NCI-H2107 treated with DMSO at 0.1 percent for 48 hours (cell line): Measurements from ENCODE around the gene DSG1.
"Not testable (repeated sequence)": the region's sequence is repeated elsewhere in the genome, so short reads cannot be mapped to it uniquely, and the experiment has no call there.

Experiments
- DNase-seq: peaks from one replicate; lab custom pipeline; 2025; ENCODE audit not compliant: unreplicated experiment; lab: John Stamatoyannopoulos, UW

Gene DSG1

DNA sequence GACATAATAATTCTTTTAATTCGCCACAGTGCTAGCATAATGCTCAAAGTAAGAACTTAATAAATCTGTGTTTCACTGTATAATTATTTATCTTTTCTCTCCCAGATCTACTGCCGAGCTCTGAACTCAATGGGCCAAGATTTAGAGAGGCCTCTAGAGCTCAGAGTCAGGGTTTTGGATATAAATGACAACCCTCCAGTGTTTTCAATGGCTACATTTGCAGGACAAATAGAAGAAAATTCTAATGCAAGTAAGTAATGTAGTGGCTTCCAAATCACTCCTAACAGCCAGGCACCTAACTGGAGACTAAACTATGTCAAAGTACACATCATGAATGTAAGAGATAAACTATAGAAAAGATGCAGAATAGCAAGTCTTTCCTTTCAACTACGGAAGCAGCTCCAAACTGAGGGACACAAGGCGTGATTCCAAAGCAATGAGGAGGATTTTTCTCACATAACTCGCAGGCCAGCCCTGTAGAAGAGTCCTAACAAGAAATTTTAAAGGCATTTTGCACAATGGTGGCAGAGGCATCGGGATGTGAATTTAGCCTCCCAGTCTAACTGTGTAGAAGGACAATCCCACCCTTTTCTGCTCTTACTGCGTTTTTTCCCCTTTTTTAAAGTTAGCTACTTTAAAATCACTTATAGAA, 12.0 kb downstream of the DSG1 start:
- no peak for DNase-seq

DNA sequence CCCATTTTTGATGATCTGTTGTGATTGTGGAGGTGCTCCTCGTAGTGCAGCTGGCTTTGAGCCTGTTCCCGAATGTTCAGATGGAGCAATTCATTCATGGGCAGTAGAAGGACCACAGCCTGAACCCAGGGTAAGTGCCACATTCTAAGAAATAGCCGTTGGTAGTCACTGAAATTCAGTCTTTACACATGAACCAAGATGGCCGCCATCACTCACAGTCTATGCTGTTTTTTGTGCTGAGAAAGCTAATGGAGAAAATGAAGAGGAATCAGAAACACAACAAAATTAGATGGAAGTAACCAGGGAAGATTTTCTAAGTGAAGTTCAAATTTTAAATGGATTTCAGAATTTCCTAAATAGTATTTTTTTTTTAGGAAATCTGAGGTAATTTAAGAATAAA, 25.5 kb downstream of the DSG1 start:
- no peak for DNase-seq

DNA sequence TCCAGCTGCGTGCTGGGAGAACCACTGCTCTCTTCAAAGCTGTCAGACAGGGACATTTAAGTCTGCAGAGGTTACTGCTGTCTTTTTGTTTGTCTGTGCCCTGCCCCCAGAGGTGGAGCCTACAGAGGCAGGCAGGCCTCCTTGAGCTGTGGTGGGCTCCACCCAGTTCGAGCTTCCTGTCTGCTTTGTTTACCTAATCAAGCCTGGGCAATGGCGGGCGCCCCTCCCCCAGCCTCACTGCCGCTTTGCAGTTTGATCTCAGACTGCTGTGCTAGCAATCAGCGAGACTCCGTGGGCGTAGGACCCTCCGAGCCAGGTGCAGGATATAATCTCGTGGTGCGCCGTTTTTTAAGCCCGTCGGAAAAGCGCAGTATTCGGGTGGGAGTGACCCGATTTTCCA, 35.4 kb downstream of the DSG1 start:
- not testable (repeated sequence) for DNase-seq

DNA sequence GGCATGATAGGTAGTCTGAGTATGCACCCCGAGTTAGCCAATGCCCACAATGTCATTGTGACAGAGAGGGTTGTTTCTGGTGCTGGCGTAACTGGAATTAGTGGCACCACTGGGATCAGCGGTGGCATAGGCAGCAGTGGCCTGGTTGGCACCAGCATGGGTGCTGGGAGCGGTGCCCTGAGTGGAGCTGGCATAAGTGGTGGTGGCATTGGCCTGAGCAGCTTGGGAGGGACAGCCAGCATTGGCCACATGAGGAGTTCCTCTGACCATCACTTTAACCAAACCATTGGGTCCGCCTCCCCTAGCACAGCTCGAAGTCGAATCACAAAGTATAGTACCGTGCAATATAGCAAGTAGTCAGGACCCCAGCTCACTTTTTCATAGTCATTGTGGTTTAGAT, 37.0 kb downstream of the DSG1 start:
- DNase-seq: no peak

DNA sequence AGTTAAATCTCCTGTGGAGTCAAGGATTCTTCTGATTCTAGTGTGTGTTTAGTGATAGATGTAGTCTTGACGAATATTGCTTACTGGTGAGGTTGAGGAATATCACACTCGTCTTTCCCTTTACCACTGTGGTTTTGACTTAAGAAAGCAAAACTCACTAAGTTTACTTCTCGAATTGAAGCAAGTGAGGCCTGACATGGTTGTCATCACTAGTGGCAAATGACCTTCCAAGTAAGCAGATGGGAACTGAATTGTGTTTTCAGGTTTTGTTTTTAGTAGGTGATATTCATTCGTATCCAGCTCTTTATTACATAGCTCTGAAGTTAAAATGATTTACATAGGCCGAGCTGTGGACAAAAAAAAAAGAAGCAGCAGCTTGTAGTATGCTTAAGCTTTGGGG, 38.1 kb downstream of the DSG1 start:
- no peak for DNase-seq

DNA sequence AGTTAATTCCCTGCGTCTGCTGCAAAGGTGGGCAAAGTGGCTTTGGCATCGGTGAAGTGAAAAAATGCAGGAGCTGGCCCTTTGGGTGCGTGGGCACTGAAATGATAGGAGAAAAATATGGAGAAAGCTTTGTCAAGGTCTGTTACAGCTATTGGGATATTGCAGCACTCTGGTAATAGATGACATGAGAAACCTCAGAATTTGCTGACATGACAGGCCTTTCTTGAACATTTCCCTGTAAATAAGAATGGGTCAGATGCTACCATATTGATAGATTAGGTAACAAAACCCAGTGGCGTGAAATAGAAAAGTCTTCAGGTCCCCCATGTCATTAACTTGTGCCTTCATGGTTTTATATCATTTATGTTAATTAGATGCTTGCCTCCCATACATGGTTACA, 46.2 kb downstream of the DSG1 start:
- no peak for DNase-seq

DNA sequence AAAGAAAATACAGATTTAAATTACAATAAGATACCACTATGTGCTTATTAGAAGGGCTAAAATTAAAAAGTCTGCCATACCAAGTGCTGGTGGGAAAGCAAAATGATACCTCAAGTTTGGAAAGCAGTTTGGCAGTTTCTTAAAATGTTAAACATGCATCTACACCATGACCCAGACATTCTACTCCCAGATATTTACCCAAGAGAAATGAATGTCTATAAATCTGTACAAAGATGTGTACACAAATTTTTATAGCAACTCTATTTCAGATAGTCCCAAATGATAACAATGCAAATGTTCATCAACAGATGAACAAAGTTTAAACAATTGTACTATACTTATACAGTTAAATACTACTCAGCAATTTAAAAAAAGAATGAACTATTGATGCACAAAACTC, 51.5 kb downstream of the DSG1 start:
- no peak for DNase-seq

DNA sequence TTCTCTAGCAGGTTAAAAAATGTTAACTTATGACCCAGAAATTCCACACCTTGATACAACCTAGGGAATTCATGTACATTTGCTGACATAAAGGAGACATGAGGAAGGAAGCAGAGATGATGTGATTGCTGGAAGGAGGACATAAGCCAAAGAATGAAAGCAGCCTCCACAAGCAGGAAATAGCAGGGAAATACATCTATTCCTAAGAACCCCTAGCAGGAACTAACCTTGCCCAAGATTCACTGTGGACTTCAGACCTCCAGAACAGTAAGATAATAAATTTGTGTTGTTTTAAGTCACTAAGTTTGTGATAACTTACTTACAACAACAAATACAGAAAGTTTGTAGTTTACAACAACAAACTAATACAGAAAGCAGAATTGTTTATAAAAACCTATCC, 54.0 kb downstream of the DSG1 start:
- no peak for DNase-seq

DNA sequence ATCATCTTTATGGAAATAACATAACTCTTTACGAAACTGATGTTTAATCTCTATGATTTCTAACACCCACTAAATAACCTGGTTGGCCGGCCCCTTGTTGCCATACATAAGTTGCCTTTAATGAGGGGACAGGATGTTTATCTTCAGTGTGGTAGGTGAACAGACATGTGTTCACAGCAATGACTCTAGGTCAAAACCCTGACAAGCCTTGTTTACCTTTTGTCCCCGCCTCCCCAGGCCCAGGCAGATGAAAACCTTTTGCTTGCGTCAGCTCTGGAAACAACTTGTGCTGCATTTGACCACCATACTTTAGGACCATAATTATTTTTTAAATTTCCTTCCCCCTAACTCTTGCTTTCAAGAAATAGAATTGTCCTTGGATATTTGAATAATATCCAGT, 55.7 kb downstream of the DSG1 start:
- DNase-seq: no peak

DNA sequence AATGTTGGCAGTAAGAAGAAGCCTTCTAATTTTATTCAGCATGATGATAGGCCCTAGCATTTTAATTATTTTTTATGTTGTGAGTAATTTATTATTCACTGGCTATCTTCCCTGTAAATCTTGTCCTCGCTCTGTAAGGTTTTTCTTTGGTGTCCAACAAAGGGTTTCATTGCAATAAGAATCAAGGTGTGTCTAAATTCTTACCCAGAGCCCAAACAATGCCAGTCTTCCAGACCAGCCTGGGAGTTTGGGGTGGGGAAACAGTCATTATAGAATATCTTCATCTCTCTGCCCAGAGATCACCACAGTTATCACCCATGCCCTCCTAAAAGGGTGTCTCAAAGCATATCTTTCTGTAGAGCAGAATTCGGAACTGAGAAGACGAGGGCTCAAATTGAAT, 58.5 kb downstream of the DSG1 start, which contains the start of gene DSG4:
TSS of gene DSG4 (plus strand) at position 301 of the 400 bp plus-strand sequence. CDS start 135 bp downstream, outside the sequence.
- DNase-seq: no peak

DNA sequence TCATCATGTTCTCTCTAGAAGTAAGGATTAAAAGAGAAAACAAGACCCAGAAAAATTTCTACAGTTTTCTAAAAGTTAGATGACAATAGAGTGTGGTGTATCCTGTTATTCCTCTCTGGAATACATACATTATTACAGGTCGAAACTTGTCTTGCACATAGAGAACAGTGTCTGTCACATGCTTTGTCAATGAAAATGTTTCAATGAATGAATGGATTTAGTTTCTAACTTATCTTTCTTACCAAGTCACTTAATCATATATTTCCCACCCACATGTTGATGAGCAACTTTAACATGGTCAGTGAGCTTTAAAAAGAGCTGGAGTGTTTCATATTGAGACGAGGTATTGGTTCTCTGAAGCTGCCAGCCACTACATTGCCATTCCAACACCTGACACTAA, 63.0 kb downstream of the DSG1 start:
- no peak for DNase-seq

DNA sequence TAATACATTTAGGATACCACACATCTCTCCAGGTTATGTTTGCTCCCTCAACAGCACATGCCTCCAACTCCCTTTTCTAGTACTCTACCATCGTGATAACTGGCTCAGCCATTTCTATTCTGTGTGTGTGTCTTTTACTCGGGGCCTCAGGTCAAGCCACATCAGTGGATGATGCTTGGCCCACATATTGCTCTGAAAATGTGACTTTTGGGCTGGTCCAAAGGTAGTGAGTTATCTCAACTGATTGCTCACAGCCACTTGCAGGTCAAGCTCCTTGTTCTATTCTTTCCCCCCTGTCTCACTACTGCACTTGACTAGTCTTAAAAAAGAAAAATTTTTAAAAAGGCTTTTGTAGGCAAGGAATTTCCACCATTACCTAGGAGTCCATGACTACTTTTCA, 64.1 kb downstream of the DSG1 start:
- no peak for DNase-seq

DNA sequence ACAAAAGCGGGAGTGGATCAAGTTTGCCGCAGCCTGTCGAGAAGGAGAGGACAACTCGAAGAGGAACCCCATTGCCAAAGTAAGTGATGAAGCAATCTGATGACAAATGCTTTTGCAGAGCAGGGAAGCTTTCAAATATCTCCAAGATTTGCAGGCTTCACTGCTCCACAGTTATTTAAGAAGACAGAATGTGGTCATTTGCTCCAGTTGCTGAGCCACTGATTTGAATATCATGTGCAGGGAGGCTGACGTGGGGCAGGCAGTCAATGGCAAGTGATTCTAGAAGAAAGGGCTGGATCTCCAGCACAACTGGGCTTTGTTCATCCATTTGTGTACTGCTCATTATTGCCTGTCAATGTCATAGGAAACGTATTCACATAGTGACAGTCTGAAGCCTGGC, 68.8 kb downstream of the DSG1 start:
- DNase-seq: no peak

DNA sequence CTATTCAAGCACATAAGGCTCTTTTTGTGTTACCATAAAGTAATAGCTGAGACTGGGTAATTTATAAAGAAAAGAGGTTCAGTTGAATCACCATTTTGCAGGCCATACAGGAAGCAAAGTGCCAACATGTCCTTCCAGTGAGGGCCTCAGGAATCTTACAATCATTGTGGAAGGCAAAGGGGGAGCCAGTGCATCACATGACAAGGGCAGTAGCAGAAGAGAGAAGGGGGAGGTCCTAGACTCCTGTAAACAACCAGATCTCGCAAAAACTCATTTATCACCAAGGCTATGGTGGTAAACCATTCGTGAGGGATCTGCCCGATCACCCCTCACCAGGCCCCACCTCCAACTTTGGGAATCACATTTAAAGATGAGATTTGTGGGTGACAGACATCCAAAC, 75.3 kb downstream of the DSG1 start:
- DNase-seq: no peak

DNA sequence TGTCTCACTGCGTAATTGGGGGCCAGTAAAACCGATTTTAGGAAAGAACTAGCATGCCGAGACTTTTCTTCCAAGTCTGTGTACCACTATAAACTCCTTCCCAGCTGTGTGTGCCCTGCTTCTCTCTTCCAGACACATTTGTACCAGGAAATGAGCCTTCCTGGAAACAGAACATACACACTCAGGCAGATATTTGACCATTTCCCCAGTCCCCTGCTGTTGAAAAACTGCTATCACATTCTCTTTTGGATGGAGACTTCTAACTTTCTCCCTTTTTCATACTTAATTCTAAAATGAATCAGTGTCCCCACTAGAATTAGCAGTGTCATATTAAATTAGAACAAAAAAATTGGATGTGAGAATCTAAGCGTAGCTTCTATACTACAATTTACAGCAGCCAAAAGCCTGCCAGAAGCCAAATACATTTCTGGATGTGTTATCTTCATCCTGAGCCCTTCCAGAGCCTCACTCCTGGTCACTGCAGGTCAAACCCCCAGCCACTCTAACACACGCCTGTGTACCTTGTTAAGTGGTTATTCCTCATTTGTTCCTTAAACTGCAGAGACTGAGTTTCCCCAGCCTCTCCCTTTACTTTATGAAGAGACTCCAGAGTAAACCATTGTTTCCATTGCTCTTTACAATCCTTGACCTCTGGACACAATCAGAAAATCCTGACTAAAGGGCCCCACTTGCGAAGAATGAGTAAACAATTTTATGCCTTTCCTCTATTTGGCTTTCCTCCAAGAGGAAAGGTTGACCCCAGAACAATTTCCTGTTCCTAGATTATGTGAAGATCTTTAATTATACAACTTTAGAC, 79.0 kb downstream of the DSG1 start:
- no peak for DNase-seq

DNA sequence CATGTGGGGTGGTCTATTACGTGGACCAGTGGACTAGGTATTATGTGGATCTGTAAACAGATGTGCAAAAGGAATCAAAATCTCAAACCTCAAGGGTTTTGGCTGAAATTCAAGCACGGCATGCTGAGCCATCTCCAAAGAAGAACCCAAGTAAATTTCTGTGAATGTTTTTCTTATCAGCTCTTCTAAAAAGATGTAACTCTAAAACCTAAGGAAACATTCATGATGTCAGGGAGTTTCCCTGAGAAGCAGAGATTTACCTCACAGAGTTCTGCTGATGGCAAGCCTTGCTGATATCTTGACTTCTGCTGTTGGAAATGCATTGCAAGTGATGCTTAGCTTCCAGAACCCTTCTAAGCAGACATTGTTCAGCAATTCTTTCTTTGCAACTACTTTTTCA, 80.2 kb downstream of the DSG1 start:
- DNase-seq: no peak

DNA sequence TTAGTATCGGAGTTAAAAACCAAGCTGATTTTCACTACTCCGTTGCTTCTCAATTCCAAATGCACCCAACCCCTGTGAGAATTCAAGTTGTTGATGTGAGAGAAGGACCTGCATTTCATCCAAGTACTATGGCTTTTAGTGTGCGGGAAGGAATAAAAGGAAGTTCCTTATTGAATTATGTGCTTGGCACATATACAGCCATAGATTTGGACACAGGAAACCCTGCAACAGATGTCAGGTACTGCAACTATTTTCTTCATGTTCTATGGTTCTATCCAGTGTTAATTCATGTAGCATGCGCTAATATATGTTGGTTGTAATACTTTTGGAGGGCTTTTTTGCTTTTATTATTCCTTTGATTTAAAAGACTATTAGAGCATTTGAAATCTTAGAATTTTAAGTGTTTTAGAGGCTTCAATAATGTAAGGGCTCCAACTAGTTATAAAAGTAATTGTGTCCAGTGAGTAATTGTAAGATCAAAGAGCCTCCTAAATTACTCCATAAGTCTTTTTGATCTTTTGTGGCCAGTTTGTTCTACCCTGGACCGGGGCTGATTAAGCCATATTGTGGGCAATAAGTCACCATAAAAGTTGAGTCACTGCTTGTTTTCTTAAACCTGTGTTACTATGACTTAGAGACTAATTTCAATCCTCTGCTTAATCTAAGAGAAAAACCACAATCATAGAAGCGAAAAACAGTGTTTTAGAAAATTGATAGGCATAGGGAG, 81.5 kb downstream of the DSG1 start:
- no peak for DNase-seq

DNA sequence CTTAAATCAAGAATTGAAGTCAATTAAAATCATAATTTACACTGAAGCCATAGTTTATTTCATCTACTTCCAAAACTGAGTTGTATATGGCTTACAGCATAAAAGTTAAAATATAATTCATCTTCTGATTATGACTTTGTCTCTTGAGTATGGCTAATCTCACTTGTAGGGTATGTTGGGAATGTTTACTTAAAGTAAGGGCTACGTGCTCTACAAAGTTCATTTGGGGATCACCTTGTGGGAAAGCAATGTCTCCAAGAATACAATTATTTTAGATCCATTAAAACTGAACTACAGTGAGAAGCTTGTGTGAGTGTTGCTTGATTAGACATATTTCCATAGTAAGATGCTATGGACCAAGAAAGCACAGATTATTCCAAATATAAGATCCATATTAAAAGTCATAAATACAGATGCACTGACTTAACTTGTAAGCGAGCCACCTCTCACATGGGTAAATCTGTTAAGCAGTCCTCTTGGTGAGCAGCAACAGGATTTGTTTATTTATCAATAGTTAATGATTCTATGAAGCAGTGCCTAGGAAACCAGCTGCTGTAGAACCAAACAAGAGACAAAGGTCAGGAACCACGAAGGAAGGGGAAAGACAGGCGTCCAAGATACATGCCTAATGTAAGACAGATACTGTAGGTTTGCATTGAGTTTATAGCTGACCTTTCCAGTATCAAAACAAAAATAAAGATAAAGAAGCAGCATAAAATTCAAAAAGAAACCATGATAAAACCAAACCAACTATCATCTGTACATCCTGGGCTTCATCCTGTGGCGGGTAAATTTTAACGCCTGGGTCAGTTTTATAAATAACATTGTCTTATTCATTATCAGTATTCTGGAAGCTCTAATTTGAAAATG, 83.4 kb downstream of the DSG1 start:
- DNase-seq: no peak

DNA sequence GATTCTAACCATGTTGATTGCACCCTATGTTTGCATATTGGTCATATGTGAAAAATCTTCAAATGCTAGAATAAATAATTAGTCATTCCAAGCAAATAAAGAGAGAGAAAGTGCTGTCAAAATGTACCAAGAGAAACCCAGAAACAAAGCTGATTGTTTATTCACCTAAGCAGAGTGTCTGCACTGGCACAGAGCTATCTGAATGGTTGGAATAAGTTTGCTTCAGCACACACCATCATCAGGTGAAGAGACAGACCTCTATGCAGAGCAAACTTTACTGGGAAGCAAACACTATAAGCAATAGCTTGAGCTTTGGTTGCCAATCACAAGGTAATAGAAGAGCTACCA, 84.0 kb downstream of the DSG1 start:
- DNase-seq: no peak

DNA sequence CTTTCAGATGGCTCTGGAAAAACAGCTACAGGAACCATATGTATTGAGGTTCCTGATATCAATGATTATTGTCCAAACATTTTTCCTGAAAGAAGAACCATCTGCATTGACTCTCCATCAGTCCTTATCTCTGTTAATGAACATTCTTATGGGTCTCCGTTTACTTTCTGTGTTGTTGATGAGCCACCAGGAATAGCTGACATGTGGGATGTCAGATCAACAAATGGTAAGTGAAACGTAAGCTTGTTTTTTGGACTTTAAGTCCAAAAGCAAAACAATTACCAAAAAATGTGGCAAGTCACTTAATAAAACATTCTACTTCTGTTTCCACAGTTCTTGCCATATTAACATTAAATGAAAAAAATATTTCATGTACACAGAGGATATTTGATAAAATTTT, 85.4 kb downstream of the DSG1 start:
- DNase-seq: no peak
